ENCODE results near the gene CDK15.

DNA sequence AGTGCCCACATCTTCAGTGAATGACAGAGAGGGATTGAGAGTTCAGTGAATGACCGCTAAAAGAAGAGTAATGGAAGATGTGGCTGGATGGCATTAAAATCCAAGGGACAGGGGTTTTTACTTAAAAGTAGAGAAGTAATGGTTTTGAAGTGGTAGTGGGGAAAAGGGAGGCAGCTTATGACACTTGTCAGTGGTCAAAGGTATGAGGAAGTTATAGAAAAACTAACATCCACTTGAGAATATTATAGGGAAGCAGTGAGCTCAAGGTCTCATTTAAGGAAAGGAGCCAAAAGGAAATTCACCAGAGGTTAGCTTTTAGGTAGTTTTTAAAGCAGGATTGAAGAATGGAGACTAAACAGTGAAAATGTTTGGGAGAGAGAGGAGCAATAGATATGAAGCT, 24.3 kb downstream of the CDK15 start:
- TF ChIP-seq GATA2 (IDR thresholded peaks at IDR 0.05; ENCODE audit: low read depth, low read length) = no peak
- TF ChIP-seq GATA3 (IDR thresholded peaks at IDR 0.05; ENCODE audit: low read depth, low read length) = no peak
